Superior temporal gyrus (tissue), 1 donor: ENCODE results near the gene GPR156.

Experiments
- DNase-seq: peaks from one replicate; pipeline ENCODE4 v3.0.0-alpha.2; 2016; ENCODE audit errors: extremely low spot score

The GPR156 gene

GRCh38 chr3:120125992-120126391, 159.0 kb downstream of the GPR156 start:
- no peak for DNase-seq

GRCh38 chr3:120119846-120120510, 165.0 kb downstream of the GPR156 start:
- no peak for DNase-seq
